Stomach (tissue), 9 donors: Measurements from ENCODE around the gene KCNK13. TPM values are rescaled to one million over a fixed set of nuclear protein-coding genes. Genes with fewer than 3 reads are reported as not detected.
"Not testable (repeated sequence)": the region's sequence is repeated elsewhere in the genome, so short reads cannot be mapped to it uniquely, and the experiment has no call there.

ENCODE experiments used
- DNase-seq, 2 donors: peaks; one replicate each; pipeline versions ENCODE4 v3.0.0 to v3.0.0-alpha.2; 2013 to 2019
- H3K27ac ChIP-seq, 5 donors: fragments of 200-600 bp in 4 of 5; sonication (generic) in 4 of 5; one replicate each; pipeline ENCODE4 v1.5.1; 2013 to 2019; ENCODE audit warnings: mild to moderate bottlenecking in 1 of 5, moderate library complexity in 1 of 5
- H3K27me3 ChIP-seq, 3 donors: fragments of 200-600 bp; sonication (generic); one replicate each; pipeline ENCODE4 v1.5.1; 2017 to 2019; ENCODE audit warnings: mixed run types in 1 of 3
- H3K36me3 ChIP-seq, 4 donors: fragments of 200-600 bp; sonication (generic); 1 replicate in 3 of 4; 2 replicates in 1 of 4; pipeline ENCODE4 v1.5.1; 2016 to 2019
- H3K4me1 ChIP-seq, 4 donors: fragments of 200-600 bp; sonication (generic); one replicate each; pipeline ENCODE4 v1.5.1; 2016 to 2019
- H3K4me3 ChIP-seq, 4 donors: fragments of 200-600 bp; sonication (generic) in 3 of 4; one replicate each; pipeline ENCODE4 v1.5.1; 2016 to 2019; ENCODE audit warnings: mild to moderate bottlenecking in 1 of 4
- H3K9me3 ChIP-seq, 4 donors: fragments of 200-600 bp; sonication (generic); one replicate each; pipeline ENCODE4 v1.5.1; 2016 to 2019
- CTCF ChIP-seq, 7 experiments: fragments of 450-650 bp in 4 of 7; fragments of 200-600 bp in 3 of 7; sonication (generic) in 3 of 7; IDR thresholded peaks; one replicate each; pipeline ENCODE4 v1.5.1; 2016 to 2019; ENCODE audit warnings: antibody characterized with exemption in 7 of 7, control low read depth in 2 of 7, mild to moderate bottlenecking in 1 of 7
- EP300 ChIP-seq: sonication (generic); formaldehyde crosslinking; IDR thresholded peaks from one replicate; pipeline ENCODE4 v1.6.1; 2017; ENCODE audit warnings: antibody characterized with exemption
- POLR2A ChIP-seq, 4 donors: fragments of 450-650 bp; IDR thresholded peaks; one replicate each; pipeline ENCODE4 v1.6.1; 2016; ENCODE audit warnings: antibody characterized with exemption in 4 of 4, control low read depth in 2 of 4, mild to moderate bottlenecking in 1 of 4, moderate library complexity in 1 of 4
- POLR2AphosphoS5 ChIP-seq, 3 donors: sonication (generic); formaldehyde crosslinking; IDR thresholded peaks; one replicate each; pipeline ENCODE4 v1.6.1; 2016; ENCODE audit warnings: antibody characterized with exemption in 3 of 3
- WGBS, 5 donors: extraction: QIAGEN DNeasy Blood & Tissue Kit in 3 of 5; methylation state at CpG; one replicate each; pipeline versions ENCODE4 v1.1.5 to v1.1.7; 2013 to 2018; 5-methylcytosine and 5-hydroxymethylcytosine counted together
- intact Hi-C: fragments of 100-400 bp; cut with DNase I; formaldehyde crosslinking; loops from one replicate; pipeline ENCODE4 v1.15.1; 2023; ENCODE audit warnings: low total_unique reads
- polyA plus RNA-seq, 3 donors: library from polyadenylated mRNA; stranded (reverse); fragments of 200-250 nt; gene quantifications; one replicate each; pipeline ENCODE4 v1.2.3, GENCODE V29; 2013
- total RNA-seq, 5 donors: library from RNA; depleted of rRNA; stranded (reverse); fragments of >200 nt; gene quantifications; one replicate each; pipeline versions ENCODE4 v1.1.0 to v1.2.3, GENCODE V29; 2014 to 2016
- donor health status: healthy with polysubstance abuse.
- donor health status: Bipolar disorder and iron deficiency.
- donor health status: healthy.

The KCNK13 gene
- total and polyA plus RNA-seq, 8 donors = 0.08 to 2.5 (median 0.37) TPM; not detected in 4

GRCh38 chr14:90201344-90201743 lies 139.6 kb downstream of the KCNK13 start:
- H3K9me3 ChIP-seq = peaks cover 0 to 18% (median 12%) of the 10 kb centered on the region in 4 donors

GRCh38 chr14:90204516-90204915 lies 142.7 kb downstream of the KCNK13 start:
- peaks cover 0 to 18% (median 12%) of the 10 kb centered on the region in 4 donors for H3K9me3 ChIP-seq
- no peak overlapping the region for H3K27ac ChIP-seq
- TF ChIP-seq POLR2A (IDR thresholded peaks at IDR 0.05) (no peak), EP300 (no peak), POLR2AphosphoS5 (IDR thresholded peaks at IDR 0.05) (no peak), CTCF (IDR thresholded peaks at IDR 0.05) (no peak)
- H3K4me1 ChIP-seq = no peaks in the 10 kb centered on the region
- H3K27me3 ChIP-seq = no peaks in the 10 kb centered on the region
- no peak for DNase-seq
- no peak overlapping the region for H3K4me3 ChIP-seq
- intact Hi-C loops = no loop called here
- no peaks in the 10 kb centered on the region for H3K36me3 ChIP-seq

More at GRCh38 chr14:90201344-90201743, 139.6 kb downstream of the KCNK13 start:
- H3K36me3 ChIP-seq = no peaks in the 10 kb centered on the region
- H3K27ac ChIP-seq = no peak overlapping the region
- H3K4me1 ChIP-seq = no peaks in the 10 kb centered on the region
- TF ChIP-seq CTCF (IDR thresholded peaks at IDR 0.05) = no peak
- no peak for TF ChIP-seq POLR2AphosphoS5 (IDR thresholded peaks at IDR 0.05)
- DNase-seq = no peak
- H3K27me3 ChIP-seq = peaks cover 0 to 25% (median 0%) of the 10 kb centered on the region in 3 donors
- no peak overlapping the region for H3K4me3 ChIP-seq
- intact Hi-C loops = no loop called here
- WGBS, 5 donors = 54 to 90% (median 68%) methylated on average over 2 of the region's 2 CpGs

GRCh38 chr14:90213099-90213748 lies 151.4 kb downstream of the KCNK13 start:
- intact Hi-C loops = no loop called here
- TF ChIP-seq POLR2AphosphoS5 (IDR thresholded peaks at IDR 0.05) = no peak
- no peak for TF ChIP-seq EP300
- TF ChIP-seq CTCF (IDR thresholded peaks at IDR 0.05) = no peak
- no peak for TF ChIP-seq POLR2A (IDR thresholded peaks at IDR 0.05)
- no peak for DNase-seq
- Histone ChIP-seq H3K27ac (no peak overlapping the region), H3K9me3 (peaks cover 0 to 19% (median 6%) of the 10 kb centered on the region in 4 donors), H3K4me3 (no peak overlapping the region), H3K36me3 (no peaks in the 10 kb centered on the region), H3K27me3 (no peaks in the 10 kb centered on the region), H3K4me1 (no peaks in the 10 kb centered on the region)
- WGBS, 5 donors = 84 to 89% (median 86%) methylated on average over 7 of the region's 7 CpGs

GRCh38 chr14:90228478-90228877 lies 166.7 kb downstream of the KCNK13 start:
- H3K9me3 ChIP-seq = peaks cover 0 to 7% (median 4%) of the 10 kb centered on the region in 4 donors
- H3K27ac ChIP-seq = no peak overlapping the region
- intact Hi-C loops = no loop called here
- TF ChIP-seq CTCF (IDR thresholded peaks at IDR 0.05) (no peak), POLR2A (IDR thresholded peaks at IDR 0.05) (no peak), EP300 (no peak), POLR2AphosphoS5 (IDR thresholded peaks at IDR 0.05) (no peak)
- no peak overlapping the region for H3K4me3 ChIP-seq
- no peaks in the 10 kb centered on the region for H3K36me3 ChIP-seq
- no peaks in the 10 kb centered on the region for H3K27me3 ChIP-seq
- no peaks in the 10 kb centered on the region for H3K4me1 ChIP-seq
- WGBS, 5 donors = 71 to 86% (median 85%) methylated on average over 4 of the region's 4 CpGs
- DNase-seq = no peak

- 96 to 100% (median 98%) methylated on average over 1 of the region's 1 CpG for WGBS, 5 donors
- H3K9me3 ChIP-seq, DNase-seq, H3K27ac ChIP-seq, H3K4me3 ChIP-seq, H3K27me3 ChIP-seq, H3K36me3 ChIP-seq, H3K4me1 ChIP-seq: not testable (repeated sequence)
- intact Hi-C loops = loop anchor here (10.0 kb wide), 1 partner anchor 255 kb away; no protein-coding TSS in a partner anchor
Observed at GRCh38 chr14:90229942-90230341, 168.1 kb downstream of the KCNK13 start.
